Testis (tissue), 3 donors: ENCODE results near the gene TNNI3K. TPM values are rescaled to one million over a fixed set of nuclear protein-coding genes. Genes with fewer than 3 reads are reported as not detected.

Experiments used
- DNase-seq: peaks from one replicate; pipeline ENCODE4 v3.0.0-alpha.2; 2019
- H3K27ac ChIP-seq, 2 donors: fragments of 200-600 bp; sonication (generic); one replicate each; pipeline ENCODE4 v1.5.1; 2019
- H3K27me3 ChIP-seq: fragments of 200-600 bp; sonication (generic); one replicate; pipeline ENCODE4 v1.5.1; 2019
- H3K36me3 ChIP-seq: fragments of 200-600 bp; sonication (generic); one replicate; pipeline ENCODE4 v1.5.1; 2017; ENCODE audit warnings: low read depth; ENCODE audit errors: missing control alignments
- H3K4me1 ChIP-seq: fragments of 200-600 bp; sonication (generic); one replicate; pipeline ENCODE4 v1.5.1; 2019
- H3K4me3 ChIP-seq, 2 donors: fragments of 200-600 bp; sonication (generic); one replicate each; pipeline ENCODE4 v1.5.1; 2017 to 2019
- H3K9me3 ChIP-seq: fragments of 200-600 bp; sonication (generic); one replicate; pipeline ENCODE4 v1.5.1; 2017
- CTCF ChIP-seq, 3 experiments: fragments of 450-650 bp in 2 of 3; fragments of 200-600 bp in 1 of 3; sonication (generic) in 1 of 3; IDR thresholded peaks; one replicate each; pipeline ENCODE4 v1.5.1; 2016 to 2019; ENCODE audit warnings: antibody characterized with exemption in 3 of 3, mild to moderate bottlenecking in 2 of 3, moderate library complexity in 1 of 3
- POLR2A ChIP-seq: fragments of 450-650 bp; IDR thresholded peaks from one replicate; pipeline ENCODE4 v1.6.1; 2017; ENCODE audit warnings: antibody characterized with exemption, mild to moderate bottlenecking, moderate library complexity
- WGBS, 2 donors: methylation state at CpG; one replicate each; pipeline ENCODE4 v1.1.5; 2018; 5-methylcytosine and 5-hydroxymethylcytosine counted together
- intact Hi-C: fragments of 100-400 bp; cut with DNase I; formaldehyde crosslinking; loops from one replicate; pipeline ENCODE4 v1.15.1; 2023; ENCODE audit warnings: low total_unique reads
- polyA plus RNA-seq: library from polyadenylated mRNA; stranded (reverse); fragments of 350-450 nt; fragmentation: Illumina TruSeq; extraction: RNeasy Lipid Tissue Mini Kit (QIAGEN cat#74804); gene quantifications from one replicate; pipeline ENCODE4 v1.2.3, GENCODE V29; 2014; ENCODE audit warnings: low read depth, low replicate concordance; ENCODE audit not compliant: insufficient read depth
- total RNA-seq, 2 donors: library from RNA; depleted of rRNA; stranded (reverse); fragments of >200 nt; gene quantifications; one replicate each; pipeline ENCODE4 v1.2.3, GENCODE V29; 2016

The TNNI3K gene
- total and polyA plus RNA-seq, 3 donors from 2014 or later: 6.4 to 6.8 (median 6.5) TPM

- H3K9me3 ChIP-seq: no peaks in the 10 kb centered on the region
- 70 to 85% methylated on average over 4 of the region's 4 CpGs for WGBS, 2 donors
- DNase-seq: no peak
- H3K27me3 ChIP-seq: no peaks in the 10 kb centered on the region
- H3K36me3 ChIP-seq: no peaks in the 10 kb centered on the region
- H3K4me1 ChIP-seq: no peaks in the 10 kb centered on the region
- H3K4me3 ChIP-seq: no peak overlapping the region
- intact Hi-C loops: no loop called here
- no peak overlapping the region for H3K27ac ChIP-seq
- TF ChIP-seq POLR2A (no peak), CTCF (IDR thresholded peaks at IDR 0.05) (no peak)
Observed at GRCh38 chr1:74341702-74342339, 106.6 kb downstream of the TNNI3K start.

GRCh38 chr1:74343216-74343615, 108.0 kb downstream of the TNNI3K start:
- no peak for DNase-seq
- intact Hi-C loops: no loop called here
- no peak for TF ChIP-seq CTCF (IDR thresholded peaks at IDR 0.05)
- H3K27ac ChIP-seq: no peak overlapping the region
- no peaks in the 10 kb centered on the region for H3K4me1 ChIP-seq
- no peaks in the 10 kb centered on the region for H3K9me3 ChIP-seq
- WGBS, 2 donors: 52 to 60% methylated on average over 1 of the region's 1 CpG
- no peaks in the 10 kb centered on the region for H3K36me3 ChIP-seq
- H3K4me3 ChIP-seq: no peak overlapping the region
- H3K27me3 ChIP-seq: no peaks in the 10 kb centered on the region

GRCh38 chr1:74344387-74344786, 109.2 kb downstream of the TNNI3K start:
- H3K27ac ChIP-seq: no peak overlapping the region
- no peaks in the 10 kb centered on the region for H3K27me3 ChIP-seq
- no peaks in the 10 kb centered on the region for H3K4me1 ChIP-seq
- no peak for DNase-seq
- no peak for TF ChIP-seq CTCF (IDR thresholded peaks at IDR 0.05)
- TF ChIP-seq POLR2A: no peak
- WGBS, 2 donors: 76 to 85% methylated on average over 1 of the region's 1 CpG
- H3K4me3 ChIP-seq: no peak overlapping the region
- no peaks in the 10 kb centered on the region for H3K9me3 ChIP-seq
- intact Hi-C loops: no loop called here
- H3K36me3 ChIP-seq: no peaks in the 10 kb centered on the region

GRCh38 chr1:74356493-74356892, 121.3 kb downstream of the TNNI3K start:
- no peak overlapping the region for H3K27ac ChIP-seq
- TF ChIP-seq POLR2A (no peak), CTCF (IDR thresholded peaks at IDR 0.05) (no peak)
- no peaks in the 10 kb centered on the region for H3K36me3 ChIP-seq
- H3K27me3 ChIP-seq: no peaks in the 10 kb centered on the region
- H3K4me3 ChIP-seq: no peak overlapping the region
- no peaks in the 10 kb centered on the region for H3K4me1 ChIP-seq
- H3K9me3 ChIP-seq: no peaks in the 10 kb centered on the region
- no peak for DNase-seq
- 82 to 83% methylated on average over 1 of the region's 1 CpG for WGBS, 2 donors
- intact Hi-C loops: no loop called here

GRCh38 chr1:74357150-74357549, 122.0 kb downstream of the TNNI3K start:
- no peaks in the 10 kb centered on the region for H3K36me3 ChIP-seq
- TF ChIP-seq POLR2A: no peak
- TF ChIP-seq CTCF (IDR thresholded peaks at IDR 0.05): no peak
- no peak overlapping the region for H3K27ac ChIP-seq
- no peaks in the 10 kb centered on the region for H3K9me3 ChIP-seq
- 83 to 84% methylated on average over 3 of the region's 3 CpGs for WGBS, 2 donors
- no peak overlapping the region for H3K4me3 ChIP-seq
- no peak for DNase-seq
- no peaks in the 10 kb centered on the region for H3K27me3 ChIP-seq
- H3K4me1 ChIP-seq: no peaks in the 10 kb centered on the region
- intact Hi-C loops: no loop called here
